Dermis blood vessel endothelial cell (primary cell): ENCODE results near the gene HIF1AN. TPM values are rescaled to one million over a fixed set of nuclear protein-coding genes. Genes with fewer than 3 reads are reported as not detected.
A peak's percentile ranks its signal among the peaks of the same experiment; 100 is the strongest.

Source experiments
- DNase-seq: peaks from one replicate; pipeline ENCODE4 v3.0.0; 2010
- total RNA-seq: library from RNA; depleted of rRNA; stranded (reverse); fragments of >200 nt; gene quantifications from 2 replicates; pipeline ENCODE4 v1.2.3, GENCODE V29; 2014

The HIF1AN gene
- total RNA-seq, 1 donor from 2014 or later, result 7.5 TPM

DNA sequence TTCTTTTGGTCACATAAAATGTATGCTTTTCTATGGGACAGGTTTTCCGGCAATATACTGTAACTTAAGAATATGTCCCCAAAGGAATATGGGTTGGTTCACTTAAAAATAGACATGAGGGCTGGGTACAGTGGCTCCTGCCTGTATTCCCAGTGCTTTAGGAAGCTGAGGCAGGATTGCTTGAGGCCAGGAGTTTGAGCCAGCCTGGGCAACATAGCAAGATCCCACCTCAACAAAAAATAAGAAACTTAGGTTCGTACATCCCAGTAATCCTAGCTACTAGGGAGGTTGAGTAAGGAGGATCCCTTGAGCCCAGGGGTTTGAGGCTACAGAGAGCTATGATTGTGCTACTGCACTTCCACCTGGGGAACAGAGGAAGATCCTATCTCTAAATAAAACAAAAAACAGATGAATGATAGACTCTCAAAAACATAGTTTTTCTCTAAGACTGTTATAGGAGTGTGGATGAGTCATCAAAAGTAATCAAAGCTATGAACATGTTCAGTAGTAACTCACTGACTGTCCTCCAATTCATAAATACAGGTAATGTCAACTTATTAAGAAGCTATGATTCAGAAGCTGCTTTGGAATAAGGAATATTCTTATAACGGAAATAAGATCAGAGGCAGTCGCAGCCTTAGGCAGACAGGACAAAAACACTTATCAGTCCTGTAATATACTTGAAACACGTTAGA lies 13.5 kb upstream of the HIF1AN start:
- peak; percentile 34 for DNase-seq

GRCh38 chr10:100522945-100523344 lies 12.8 kb upstream of the HIF1AN start:
- no peak for DNase-seq

- DNase-seq, result no peak
Observed at GRCh38 chr10:100524206-100524605, 11.5 kb upstream of the HIF1AN start.

DNA sequence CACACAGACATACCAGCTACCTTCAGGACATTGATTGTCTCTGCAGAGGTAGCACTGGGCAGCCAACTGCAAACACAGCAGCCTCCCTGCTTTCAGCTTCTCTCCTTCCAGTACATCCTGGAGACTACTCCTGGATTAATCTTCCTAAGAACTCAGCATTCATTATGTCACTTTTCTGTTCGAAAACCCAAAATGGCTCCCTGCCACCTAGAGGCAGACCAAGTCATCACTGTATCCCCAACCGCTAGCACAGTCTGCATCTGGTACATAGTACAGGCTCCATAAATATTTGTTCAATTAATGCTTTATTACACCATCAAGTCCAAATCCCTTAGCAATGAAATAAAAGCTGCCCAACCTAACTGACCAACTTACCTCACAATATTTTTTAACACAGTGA lies 11.1 kb upstream of the HIF1AN start:
- DNase-seq, result no peak

DNA sequence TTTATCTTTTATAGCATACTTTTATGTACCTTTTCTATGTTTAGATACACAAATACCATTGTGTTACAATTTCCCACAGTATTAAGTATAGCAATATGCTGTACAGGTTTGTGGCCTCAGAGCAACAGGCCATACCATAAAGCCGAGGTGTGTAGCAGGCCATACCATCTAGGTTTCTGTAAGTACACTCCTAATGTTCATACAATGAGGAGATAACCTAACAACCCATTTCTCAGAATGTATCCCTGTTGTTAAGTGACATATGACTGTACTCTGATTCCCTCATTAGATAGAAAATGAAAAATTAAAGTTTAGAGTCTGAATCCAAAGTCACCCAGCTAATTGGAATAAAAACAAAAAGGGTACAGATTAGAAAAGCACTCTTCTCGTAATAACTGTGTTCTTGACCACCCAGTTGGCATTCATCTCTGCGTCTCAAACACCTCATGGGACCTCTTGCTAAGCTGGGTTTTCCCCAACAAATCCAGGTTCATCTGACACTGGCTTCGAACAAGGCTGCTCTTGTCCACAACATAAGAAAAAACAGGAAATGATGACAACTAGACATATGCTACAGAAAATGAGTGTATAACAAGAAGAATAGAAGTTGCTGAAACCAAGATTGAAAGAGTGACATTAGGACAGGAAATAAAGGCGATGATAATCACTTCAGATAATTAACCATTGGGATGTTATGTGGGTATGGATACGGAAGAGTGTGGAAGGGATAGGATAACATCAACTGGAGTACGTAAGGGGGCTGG lies 7.4 kb upstream of the HIF1AN start:
- DNase-seq, result peak; percentile 48

- DNase-seq, result peak; percentile 40
Observed at GRCh38 chr10:100528921-100529474, 6.7 kb upstream of the HIF1AN start.

GRCh38 chr10:100529475-100530298 lies 6.1 kb upstream of the HIF1AN start, which contains the start of gene NDUFB8:
Gene NDUFB8 (minus strand): TSS chr10:100529871. CDS start chr10:100529851, 20 bp downstream.
- DNase-seq, result peak; percentile 91

DNA sequence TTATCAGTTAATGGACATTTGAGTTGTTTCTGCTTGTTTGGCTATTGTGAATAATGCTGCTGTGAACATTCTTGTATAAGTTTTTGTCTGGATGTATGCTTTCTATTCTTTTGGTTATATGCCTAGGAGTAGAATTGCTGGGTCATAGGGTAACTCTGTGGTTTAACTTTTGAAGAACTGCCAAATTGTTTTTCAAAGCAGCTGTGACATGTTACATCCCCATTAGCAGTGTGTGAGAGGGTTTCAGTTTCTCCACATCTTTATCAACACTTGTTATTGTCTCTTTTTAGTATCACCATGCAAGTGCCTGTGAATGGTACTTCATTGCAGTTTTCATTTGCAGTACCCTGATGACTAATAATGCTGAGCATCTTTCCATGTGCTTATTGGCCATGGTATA lies 4.0 kb upstream of the HIF1AN start:
- no peak for DNase-seq

- DNase-seq, result no peak
Observed at GRCh38 chr10:100534726-100535125, 1.0 kb upstream of the HIF1AN start.

DNA sequence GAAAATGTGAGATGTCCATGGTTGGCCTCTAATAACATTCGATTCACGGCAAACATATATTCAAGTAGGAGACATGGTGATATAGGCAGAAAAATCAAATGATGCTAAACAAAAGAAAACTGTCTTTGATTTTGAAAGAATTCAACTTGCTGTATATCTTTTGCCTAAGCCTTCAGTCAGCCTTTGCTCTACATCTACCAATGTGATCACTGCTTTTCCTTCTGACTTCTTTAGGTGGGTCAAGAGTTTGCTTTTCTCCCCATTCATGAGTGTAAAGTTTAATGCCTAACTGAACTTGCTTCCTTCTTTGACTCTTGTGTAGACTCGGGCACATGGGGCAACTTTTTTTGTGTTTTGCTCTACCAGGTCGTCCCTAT lies 417 bp upstream of the HIF1AN start:
- no peak for DNase-seq

DNA sequence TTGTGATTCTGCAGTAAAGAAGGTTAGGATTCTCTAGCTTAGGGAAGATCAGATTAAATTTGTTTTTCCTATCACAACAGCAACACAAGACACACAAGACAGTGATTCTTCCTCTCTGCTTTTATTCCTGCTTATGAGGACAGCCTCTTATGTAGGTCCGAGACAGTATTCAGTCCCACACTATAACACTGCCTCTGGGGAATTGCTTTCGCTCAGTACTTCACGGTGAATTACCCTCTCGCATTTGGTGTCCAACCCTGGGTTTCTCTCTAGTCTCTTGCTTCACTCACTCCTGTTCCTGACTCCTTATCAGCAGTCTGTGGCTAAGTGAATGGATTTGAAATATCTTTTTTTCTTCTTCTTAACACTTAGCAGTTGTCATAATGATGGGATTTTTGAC lies 1.7 kb downstream of the HIF1AN start:
- no peak for DNase-seq

GRCh38 chr10:100544950-100545349 lies 9.2 kb downstream of the HIF1AN start:
- no peak for DNase-seq

- DNase-seq, result no peak
Observed at GRCh38 chr10:100551196-100551595, 15.5 kb downstream of the HIF1AN start.

DNA sequence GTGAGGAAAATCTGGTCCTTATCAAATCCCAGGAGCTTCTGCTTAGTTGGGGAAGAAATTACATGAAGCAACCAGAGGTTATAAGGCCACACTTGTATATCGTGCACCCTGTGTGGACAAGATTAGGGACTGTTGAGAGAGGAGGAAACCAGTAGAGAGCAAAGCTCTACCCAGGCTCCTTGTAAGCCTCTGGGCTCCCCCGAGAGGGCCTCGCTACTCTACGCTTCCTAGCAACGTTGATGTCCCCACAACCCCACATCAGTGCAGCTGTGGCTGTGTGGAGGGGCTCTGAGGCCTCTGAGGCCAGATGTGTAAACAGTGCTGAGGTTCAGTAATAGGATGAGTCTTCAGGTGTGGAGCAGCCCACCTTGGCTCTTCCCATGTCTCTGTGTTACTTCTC lies 16.0 kb downstream of the HIF1AN start:
- no peak for DNase-seq

DNA sequence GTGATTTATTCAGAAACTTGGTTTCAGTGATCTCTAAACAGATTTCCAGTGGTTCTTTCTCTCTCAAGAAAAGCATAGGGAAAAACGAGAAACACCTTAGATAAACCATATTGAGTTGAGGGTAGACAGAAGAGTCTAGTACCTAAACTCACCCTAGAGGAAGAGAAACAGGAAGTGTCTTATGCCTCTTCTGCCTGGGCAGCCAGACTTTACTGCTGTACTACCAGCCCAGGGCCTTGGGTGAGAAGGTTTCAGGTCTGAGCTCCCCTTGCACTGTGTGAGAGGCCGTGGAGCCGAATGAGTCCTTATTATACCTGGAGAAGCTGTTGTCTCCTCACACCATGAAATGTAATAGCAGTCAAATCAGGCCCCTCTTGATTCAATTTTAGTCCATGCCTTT lies 18.2 kb downstream of the HIF1AN start:
- DNase-seq, result no peak

DNA sequence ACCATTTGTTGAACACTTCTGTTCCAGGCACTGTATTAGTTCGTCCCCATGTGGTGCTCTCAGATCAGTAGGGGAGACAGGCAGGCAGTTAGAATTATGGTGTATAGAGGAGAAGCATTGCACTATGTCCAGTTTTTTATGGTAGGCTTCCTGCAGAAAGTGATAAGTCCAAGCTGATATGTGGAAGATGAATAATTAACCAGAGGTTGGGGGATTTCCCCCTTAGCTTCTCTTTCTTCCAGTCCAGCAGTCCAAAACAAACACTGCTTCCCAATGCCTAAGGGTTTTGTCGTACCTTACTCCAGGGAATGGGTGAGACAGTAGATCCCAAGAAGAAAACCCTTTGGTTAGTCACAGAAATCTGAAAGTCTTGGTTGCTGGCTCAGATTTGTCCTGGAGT lies 19.2 kb downstream of the HIF1AN start:
- DNase-seq, result no peak

DNA sequence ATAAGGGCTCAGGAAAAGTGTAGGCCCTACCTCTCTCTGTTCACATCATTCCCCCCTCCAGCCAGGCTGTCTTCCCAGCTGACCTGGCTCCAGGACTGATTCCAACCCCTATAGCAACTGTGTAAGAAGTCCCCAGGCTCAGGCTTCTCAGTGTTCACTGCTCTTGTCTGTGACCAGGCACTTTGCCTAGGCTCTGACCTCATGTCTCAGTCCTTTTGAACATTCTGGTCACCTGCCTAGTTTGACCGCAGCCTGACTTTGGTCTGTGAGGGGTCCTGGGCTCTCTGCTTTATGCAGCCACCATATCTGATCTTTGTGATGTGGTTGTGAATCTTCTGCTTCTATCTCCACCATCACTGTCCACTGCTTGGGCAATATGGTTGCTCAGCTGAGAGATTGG lies 24.5 kb downstream of the HIF1AN start:
- no peak for DNase-seq

GRCh38 chr10:100561005-100561404 lies 25.3 kb downstream of the HIF1AN start:
- no peak for DNase-seq

GRCh38 chr10:100562008-100562672 lies 26.4 kb downstream of the HIF1AN start:
- peak; percentile 80 for DNase-seq

- DNase-seq, result no peak
Observed at GRCh38 chr10:100565206-100565985, 29.7 kb downstream of the HIF1AN start.

- DNase-seq, result no peak
Observed at GRCh38 chr10:100566561-100566960, 30.8 kb downstream of the HIF1AN start.

GRCh38 chr10:100567249-100567648 lies 31.5 kb downstream of the HIF1AN start:
- no peak for DNase-seq
